Nephron progenitor cell (in vitro differentiated cells): ENCODE results near the gene ONECUT2.
A peak's percentile ranks its signal among the peaks of the same experiment; 100 is the strongest.

ENCODE experiments used
- DNase-seq: peaks from one replicate; pipeline ENCODE4 v3.0.0; 2021
- H3K27ac Mint-ChIP-seq: 2 replicates; pipeline ENCODE4 v1.8.0; 2021; ENCODE audit warnings: mild to moderate bottlenecking, moderate library complexity, mixed read lengths
- H3K27me3 Mint-ChIP-seq: 2 replicates; pipeline ENCODE4 v1.8.0; 2021; ENCODE audit warnings: mild to moderate bottlenecking, low read depth, mixed read lengths; ENCODE audit not compliant: poor library complexity
- H3K36me3 Mint-ChIP-seq: 2 replicates; pipeline ENCODE4 v1.8.0; 2021; ENCODE audit warnings: low read depth, mixed read lengths
- H3K4me1 Mint-ChIP-seq: 2 replicates; pipeline ENCODE4 v1.8.0; 2021; ENCODE audit warnings: mixed read lengths
- H3K4me3 Mint-ChIP-seq: 2 replicates; pipeline ENCODE4 v1.8.0; 2021; ENCODE audit warnings: mild to moderate bottlenecking, moderate library complexity, mixed read lengths
- H3K9me3 Mint-ChIP-seq: 2 replicates; pipeline ENCODE4 v1.8.0; 2021; ENCODE audit warnings: mild to moderate bottlenecking, moderate library complexity, mixed read lengths
- CTCF ChIP-seq: fragments of 200-600 bp; sonication (generic); IDR thresholded peaks from 2 replicates; pipeline ENCODE4 v1.5.0; 2021; ENCODE audit warnings: antibody characterized with exemption

ONECUT2 gene

DNA sequence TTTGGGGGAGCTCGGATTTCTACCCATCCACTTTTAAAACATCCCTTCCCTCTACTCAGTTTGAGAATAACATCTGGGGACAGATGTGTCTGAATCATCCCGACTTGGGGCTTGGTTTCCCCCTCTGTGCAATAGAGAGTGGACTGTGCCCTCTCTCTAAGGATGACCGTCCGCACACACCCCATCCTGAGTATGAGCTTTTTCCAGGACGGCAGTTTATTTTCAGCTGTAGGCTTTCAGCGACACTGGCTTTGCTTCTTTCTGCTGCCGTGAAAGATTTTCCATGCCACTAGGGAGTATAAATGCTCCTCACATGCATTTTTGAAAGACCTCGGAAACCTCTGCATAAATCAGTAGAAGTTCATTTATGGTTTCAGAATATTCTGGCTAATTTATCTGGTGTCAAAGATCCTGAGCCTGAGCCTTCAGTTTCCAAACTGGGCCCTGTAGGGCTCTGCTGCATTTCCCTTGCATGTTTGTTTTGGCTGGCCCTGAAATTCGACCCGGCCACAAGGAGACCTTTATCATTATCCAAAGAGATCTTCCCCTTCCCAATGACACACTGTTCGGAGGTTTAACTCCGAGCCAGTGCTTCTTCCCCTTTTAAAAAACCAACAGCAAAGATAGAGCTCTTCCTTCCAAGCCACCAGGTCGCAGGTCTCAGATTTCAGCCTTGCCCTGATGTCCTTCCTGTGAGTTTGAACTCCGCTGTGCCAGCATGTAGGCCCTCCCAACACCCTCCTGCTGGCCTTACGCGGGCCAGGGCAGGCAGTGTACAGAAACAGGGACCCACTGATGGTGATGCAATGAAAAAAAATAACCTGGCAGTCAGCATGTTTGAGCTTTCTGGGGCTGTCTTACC, 98.1 kb downstream of the ONECUT2 start:
- Mint-ChIP-seq H3K27ac (peak overlapping the region; percentile 31), H3K36me3 (no peaks in the 10 kb centered on the region), H3K9me3 (no peaks in the 10 kb centered on the region)

DNA sequence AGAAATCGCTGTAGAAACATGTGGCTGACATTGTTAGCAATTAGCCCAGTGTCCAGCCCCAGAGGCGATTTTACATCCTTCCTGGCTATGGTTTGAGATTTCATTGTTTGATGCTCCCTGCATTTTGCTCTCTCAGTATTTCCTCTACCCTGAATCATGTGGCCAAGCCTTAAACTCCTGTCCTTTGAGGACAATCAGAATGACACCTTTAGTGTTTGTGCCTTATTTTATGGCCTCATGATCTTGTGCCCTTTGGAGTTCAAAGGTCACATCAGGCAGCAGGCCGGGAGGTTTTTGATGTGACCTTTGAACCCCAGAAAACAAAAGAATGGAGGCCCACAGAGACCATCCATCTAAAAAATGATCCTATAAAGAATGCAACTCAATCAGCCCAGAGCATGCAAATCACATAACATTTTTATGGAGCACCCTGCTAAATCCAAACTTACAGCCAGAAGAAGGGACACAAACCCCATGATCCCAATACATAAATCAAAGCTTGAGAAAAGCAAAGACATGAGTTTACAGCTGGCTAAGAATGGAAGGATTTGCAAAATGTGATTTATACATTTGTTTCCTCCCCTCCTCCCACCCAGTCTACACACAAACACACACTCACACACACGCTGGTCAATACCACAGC, 98.8 kb downstream of the ONECUT2 start:
- Mint-ChIP-seq H3K27ac (peak overlapping the region; percentile 96), H3K4me1 (peaks cover 58% of the 10 kb centered on the region), H3K9me3 (no peaks in the 10 kb centered on the region), H3K27me3 (peaks cover 65% of the 10 kb centered on the region), H3K4me3 (peak overlapping the region; percentile 26), H3K36me3 (no peaks in the 10 kb centered on the region)
- no peak for TF ChIP-seq CTCF
- DNase-seq, result peak; percentile 49

More for the DNA sequence above, 98.1 kb downstream of the ONECUT2 start:
- H3K4me1 Mint-ChIP-seq, result peaks cover 58% of the 10 kb centered on the region
- no peak for TF ChIP-seq CTCF
- DNase-seq, result peak; percentile 53
- peak overlapping the region; percentile 75 for H3K4me3 Mint-ChIP-seq
- H3K27me3 Mint-ChIP-seq, result peaks cover 62% of the 10 kb centered on the region

DNA sequence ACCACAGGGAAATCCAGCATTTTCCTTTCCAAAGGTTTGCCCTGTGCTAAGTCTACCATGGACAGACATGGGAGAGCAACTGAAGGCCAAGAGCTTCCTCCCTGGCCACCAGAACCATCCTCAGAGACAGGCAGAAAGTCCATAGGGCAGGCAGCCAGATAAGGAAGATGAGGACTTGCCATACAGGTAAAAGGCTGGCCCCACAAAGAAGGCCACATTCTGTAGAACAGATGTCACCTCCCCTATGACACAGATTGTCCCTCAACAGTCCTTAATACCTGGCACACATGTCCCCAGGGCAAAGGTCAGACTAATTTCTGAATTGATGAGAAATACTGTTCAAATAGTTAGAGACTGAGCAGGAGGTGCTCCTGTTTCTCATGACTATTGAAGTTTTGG, 99.3 kb downstream of the ONECUT2 start:
- Mint-ChIP-seq H3K36me3 (no peaks in the 10 kb centered on the region), H3K27me3 (peaks cover 65% of the 10 kb centered on the region), H3K4me1 (peaks cover 58% of the 10 kb centered on the region), H3K9me3 (no peaks in the 10 kb centered on the region), H3K27ac (peak overlapping the region; percentile 96), H3K4me3 (no peak overlapping the region)
- no peak for TF ChIP-seq CTCF
- DNase-seq, result peak; percentile 39

DNA sequence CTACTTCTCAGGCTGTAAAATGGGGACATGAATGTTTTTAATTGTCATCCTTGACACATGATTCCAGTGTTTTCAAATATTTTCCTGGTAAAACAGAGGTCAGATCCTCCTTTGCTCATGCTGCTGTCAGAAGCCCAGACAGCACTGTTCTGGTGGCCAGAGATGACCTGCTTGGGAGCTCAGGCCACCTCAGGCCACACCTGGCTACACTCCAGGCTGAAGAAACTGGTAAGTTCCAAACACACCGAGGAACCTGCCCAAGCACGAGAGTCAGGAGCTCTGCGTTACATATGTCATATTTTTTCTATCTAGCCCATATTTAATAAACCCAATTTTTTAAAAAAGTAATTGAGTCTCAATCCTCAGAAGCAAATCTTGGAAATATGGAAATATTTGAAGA, 103.4 kb downstream of the ONECUT2 start:
- Mint-ChIP-seq H3K36me3 (no peaks in the 10 kb centered on the region), H3K9me3 (no peaks in the 10 kb centered on the region), H3K27ac (no peak overlapping the region), H3K27me3 (peaks cover 68% of the 10 kb centered on the region), H3K4me1 (peaks cover 44% of the 10 kb centered on the region), H3K4me3 (no peak overlapping the region)
- no peak for DNase-seq
- no peak for TF ChIP-seq CTCF

- H3K27ac Mint-ChIP-seq, result no peak overlapping the region
- TF ChIP-seq CTCF, result no peak
- no peaks in the 10 kb centered on the region for H3K36me3 Mint-ChIP-seq
- no peak overlapping the region for H3K4me3 Mint-ChIP-seq
- H3K27me3 Mint-ChIP-seq, result peaks cover 68% of the 10 kb centered on the region
- H3K9me3 Mint-ChIP-seq, result no peaks in the 10 kb centered on the region
- peaks cover 33% of the 10 kb centered on the region for H3K4me1 Mint-ChIP-seq
- DNase-seq, result no peak
These were observed 104.5 kb downstream of the ONECUT2 start for GRCh38 chr18:57539702-57540101.
